B cell (primary cell): ENCODE results near the gene ASB18. TPM values are rescaled to one million over a fixed set of nuclear protein-coding genes. Genes with fewer than 3 reads are reported as not detected.

ENCODE experiments used
- ATAC-seq: fragments of 200-7000 bp; cut with Tn5 transposase; one replicate; pipeline ENCODE4 v1.10.0; 2021; ENCODE audit warnings: low read depth, mild to moderate bottlenecking, moderate number of reproducible peaks, moderate library complexity
- CTCF ChIA-PET: fragments of 350-600 bp; sonication (Branson Sonifier 250); formaldehyde crosslinking; loops from one replicate; lab custom pipeline; 2021; ENCODE audit warnings: antibody characterized with exemption, inconsistent platforms; lab: Charles Lee
- POLR2A ChIA-PET: fragments of 350-600 bp; sonication (Branson Sonifier 250); formaldehyde crosslinking; loops from one replicate; lab custom pipeline; 2021; ENCODE audit warnings: antibody characterized with exemption; lab: Charles Lee
- DNase-seq: peaks from one replicate; pipeline ENCODE4 v3.0.0; 2013
- H2AFZ ChIP-seq: 2 replicates; pipeline ENCODE4 v1.6.1; 2012; ENCODE audit warnings: mild to moderate bottlenecking, low read depth, low read length; ENCODE audit not compliant: insufficient read depth, poor library complexity, severe bottlenecking
- H3K27ac ChIP-seq, 2 donors: 1 replicate in 1 of 2; 2 replicates in 1 of 2; pipeline ENCODE4 v1.5.1; 2012 to 2013; ENCODE audit warnings: low read length in 2 of 2, mild to moderate bottlenecking in 2 of 2, moderate library complexity in 1 of 2
- H3K27me3 ChIP-seq, 4 experiments: fragments of 200-600 bp in 1 of 4; sonication (generic) in 1 of 4; replicated peaks in 1 of 4; 1 replicate in 2 of 4; 2 replicates in 2 of 4; pipeline versions ENCODE4 v1.6.1 to v1.7.0; 2013 to 2016; ENCODE audit warnings: low read length in 3 of 4, mild to moderate bottlenecking in 2 of 4, mixed read lengths in 1 of 4, moderate library complexity in 1 of 4; ENCODE audit not compliant: insufficient read depth in 4 of 4, control insufficient read depth in 3 of 4; ENCODE audit errors: control extremely low read depth in 1 of 4
- H3K36me3 ChIP-seq, 2 experiments: replicated peaks in 1 of 2; 1 replicate in 1 of 2; 2 replicates in 1 of 2; pipeline versions ENCODE4 v1.6.1 to v1.7.1; 2013; ENCODE audit warnings: low read length in 1 of 2; ENCODE audit not compliant: insufficient read depth in 2 of 2, control insufficient read depth in 1 of 2; ENCODE audit errors: control extremely low read depth in 1 of 2, extremely low read depth in 1 of 2
- H3K4me1 ChIP-seq, 2 donors: fragments of 200-600 bp in 1 of 2; sonication (generic) in 1 of 2; 1 replicate in 1 of 2; 2 replicates in 1 of 2; pipeline versions ENCODE4 v1.5.1 to v1.6.1; 2013 to 2017; ENCODE audit warnings: low read length in 2 of 2; ENCODE audit not compliant: control insufficient read depth in 2 of 2, insufficient read depth in 2 of 2
- H3K4me2 ChIP-seq: replicated peaks from 2 replicates; pipeline ENCODE3; 2012; ENCODE audit warnings: mild to moderate bottlenecking, low read depth, low read length; ENCODE audit not compliant: poor library complexity, severe bottlenecking
- H3K4me3 ChIP-seq, 5 experiments: fragments of 200-600 bp in 1 of 5; sonication (generic) in 1 of 5; 1 replicate in 3 of 5; 2 replicates in 2 of 5; pipeline versions ENCODE4 v1.5.1 to v1.7.0; 2011 to 2016; ENCODE audit warnings: low read length in 4 of 5, mild to moderate bottlenecking in 4 of 5, low read depth in 2 of 5, control low read depth in 1 of 5, moderate library complexity in 1 of 5; ENCODE audit not compliant: insufficient read depth in 1 of 5; ENCODE audit errors: control extremely low read depth in 1 of 5, extremely low read depth in 1 of 5
- H3K79me2 ChIP-seq: fragments of 200-600 bp; sonication (generic); one replicate; pipeline ENCODE4 v1.6.0; 2016; ENCODE audit warnings: low read length; ENCODE audit not compliant: control insufficient read depth, insufficient read depth
- H3K9ac ChIP-seq: fragments of 200-600 bp; sonication (generic); 2 replicates; pipeline ENCODE4 v1.6.1; 2017; ENCODE audit warnings: mild to moderate bottlenecking, low read length, moderate library complexity
- H3K9me3 ChIP-seq, 3 donors: one replicate each; pipeline versions ENCODE4 v1.6.1 to v1.7.1; 2013; ENCODE audit warnings: low read length in 2 of 3; ENCODE audit not compliant: control insufficient read depth in 2 of 3, insufficient read depth in 1 of 3; ENCODE audit errors: control extremely low read depth in 1 of 3
- H4K20me1 ChIP-seq: 2 replicates; pipeline ENCODE4 v1.6.0; 2012; ENCODE audit warnings: mild to moderate bottlenecking, low read length; ENCODE audit not compliant: insufficient read depth, control insufficient read depth, poor library complexity, severe bottlenecking
- H3K27ac Mint-ChIP-seq: one replicate; pipeline ENCODE4 v1.8.0; 2021; ENCODE audit warnings: mixed read lengths
- H3K27me3 Mint-ChIP-seq: one replicate; pipeline ENCODE4 v1.8.0; 2021; ENCODE audit warnings: mixed read lengths
- H3K4me1 Mint-ChIP-seq: one replicate; pipeline ENCODE4 v1.8.0; 2021; ENCODE audit warnings: mixed read lengths
- H3K4me3 Mint-ChIP-seq: one replicate; pipeline ENCODE4 v1.8.0; 2021; ENCODE audit warnings: mixed read lengths
- H3K9me3 Mint-ChIP-seq: one replicate; pipeline ENCODE4 v1.8.0; 2022; ENCODE audit warnings: mixed read lengths; ENCODE audit not compliant: insufficient read depth
- EZH2 ChIP-seq: IDR thresholded peaks from 2 replicates; pipeline ENCODE4 v1.6.1; 2012; ENCODE audit warnings: borderline replicate concordance, low read depth, mild to moderate bottlenecking, moderate library complexity, low read length; ENCODE audit not compliant: insufficient read depth, poor library complexity, severe bottlenecking
- WGBS: methylation state at CpG from one replicate; pipeline ENCODE4 v1.1.5; 2013; ENCODE audit warnings: missing lambda C conversion rate; ENCODE audit not compliant: insufficient coverage; 5-methylcytosine and 5-hydroxymethylcytosine counted together
- intact Hi-C: fragments of 100-400 bp; cut with micrococcal nuclease; formaldehyde crosslinking; loops from one replicate; pipeline ENCODE4 v1.10.0; 2022
- polyA plus RNA-seq: library from polyadenylated mRNA; depleted of rRNA; stranded (reverse); fragments of >200 nt; gene quantifications from 2 replicates; pipeline ENCODE4 v1.2.3, GENCODE V29; 2012
- total RNA-seq, 2 donors: library from RNA; stranded (reverse); fragments of 120-200 nt in 1 of 2; gene quantifications; 1 replicate in 1 of 2; 2 replicates in 1 of 2; pipeline versions ENCODE4 v1.2.3 to v1.2.4, GENCODE V29; 2013 to 2022
- TF ChIP-seq, protein P1 (sequence below): fragments of 200-600 bp; IDR thresholded peaks from one replicate; pipeline ENCODE4 v1.8.0; 2022; ENCODE audit warnings: antibody characterized with exemption, mild to moderate bottlenecking

Gene ASB18
- total and polyA plus RNA-seq, 2 donors (not counting 1 experiment from before 2014, with no cell fraction given) = not detected

DNA sequence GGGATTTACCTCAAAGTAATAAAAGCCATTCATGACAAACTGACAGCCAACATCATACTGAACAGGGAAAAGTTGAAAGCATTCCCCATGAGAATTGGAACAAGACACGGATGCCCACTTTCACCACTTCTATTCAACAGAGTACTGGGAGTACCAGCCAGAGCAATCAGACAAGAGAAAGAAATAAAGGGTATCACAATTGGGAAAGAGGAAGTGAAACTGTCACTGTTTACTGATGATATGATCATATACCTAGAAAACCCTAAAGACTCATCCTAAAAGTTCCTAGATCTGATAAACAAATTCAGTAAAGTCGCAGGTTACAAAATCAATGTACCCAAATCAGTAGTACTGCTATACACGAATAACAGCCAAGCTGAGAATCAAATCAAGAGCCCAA lies 17.2 kb upstream of the ASB18 start:
- CTCF ChIA-PET = no interaction called here

DNA sequence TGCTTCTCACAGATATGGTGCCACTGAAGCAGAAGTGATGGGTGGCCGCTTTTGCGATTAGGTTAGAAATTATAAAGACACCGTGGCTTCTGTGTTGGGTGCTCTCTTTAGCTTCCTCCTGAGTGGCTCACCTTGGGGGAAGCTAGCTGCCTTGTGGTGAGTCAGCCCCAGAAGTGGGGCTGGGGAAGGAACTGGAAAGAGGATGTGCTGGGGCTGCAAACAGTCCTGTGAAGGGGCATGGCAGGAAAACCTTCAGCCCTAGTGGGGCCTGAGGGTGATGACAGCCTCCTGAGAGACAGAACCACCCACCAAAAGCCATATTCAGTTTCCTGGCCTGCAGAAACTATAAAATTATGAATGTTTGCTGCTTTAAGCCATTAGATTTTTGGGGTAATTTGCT lies 8.9 kb upstream of the ASB18 start:
- Mint-ChIP-seq H3K4me1 (no peaks in the 10 kb centered on the region), H3K4me3 (no peak overlapping the region), H3K27me3 (peaks cover 16% of the 10 kb centered on the region), H3K9me3 (peaks cover 12% of the 10 kb centered on the region), H3K27ac (no peak overlapping the region)
- TF ChIP-seq, protein P1, sequence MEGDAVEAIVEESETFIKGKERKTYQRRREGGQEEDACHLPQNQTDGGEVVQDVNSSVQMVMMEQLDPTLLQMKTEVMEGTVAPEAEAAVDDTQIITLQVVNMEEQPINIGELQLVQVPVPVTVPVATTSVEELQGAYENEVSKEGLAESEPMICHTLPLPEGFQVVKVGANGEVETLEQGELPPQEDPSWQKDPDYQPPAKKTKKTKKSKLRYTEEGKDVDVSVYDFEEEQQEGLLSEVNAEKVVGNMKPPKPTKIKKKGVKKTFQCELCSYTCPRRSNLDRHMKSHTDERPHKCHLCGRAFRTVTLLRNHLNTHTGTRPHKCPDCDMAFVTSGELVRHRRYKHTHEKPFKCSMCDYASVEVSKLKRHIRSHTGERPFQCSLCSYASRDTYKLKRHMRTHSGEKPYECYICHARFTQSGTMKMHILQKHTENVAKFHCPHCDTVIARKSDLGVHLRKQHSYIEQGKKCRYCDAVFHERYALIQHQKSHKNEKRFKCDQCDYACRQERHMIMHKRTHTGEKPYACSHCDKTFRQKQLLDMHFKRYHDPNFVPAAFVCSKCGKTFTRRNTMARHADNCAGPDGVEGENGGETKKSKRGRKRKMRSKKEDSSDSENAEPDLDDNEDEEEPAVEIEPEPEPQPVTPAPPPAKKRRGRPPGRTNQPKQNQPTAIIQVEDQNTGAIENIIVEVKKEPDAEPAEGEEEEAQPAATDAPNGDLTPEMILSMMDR = no peak
- no peak for TF ChIP-seq EZH2
- WGBS = 68% methylated on average over 3 of the region's 3 CpGs
- H3K36me3 ChIP-seq = no peaks in the 10 kb centered on the region
- ChIA-PET POLR2A (no interaction called here), CTCF (no interaction called here)
- H3K27ac ChIP-seq = no peak overlapping the region
- H3K4me3 ChIP-seq = no peak overlapping the region
- no peak overlapping the region for H2AFZ ChIP-seq
- ATAC-seq (no peak), DNase-seq (no peak)
- H3K27me3 ChIP-seq = no peaks in the 10 kb centered on the region
- H3K9ac ChIP-seq = no peak overlapping the region
- no peaks in the 10 kb centered on the region for H3K79me2 ChIP-seq
- H3K4me1 ChIP-seq = no peaks in the 10 kb centered on the region
- H3K9me3 ChIP-seq = peaks cover 1 to 26% (median 12%) of the 10 kb centered on the region in 3 donors
- H4K20me1 ChIP-seq = no peaks in the 10 kb centered on the region
- no peak overlapping the region for H3K4me2 ChIP-seq
- intact Hi-C loops = no loop called here

More for the DNA sequence above, 17.2 kb upstream of the ASB18 start:
- intact Hi-C loops = no loop called here
- no peak overlapping the region for H3K9ac ChIP-seq
- 83% methylated on average over 2 of the region's 3 CpGs for WGBS
- Mint-ChIP-seq H3K4me1 (no peaks in the 10 kb centered on the region), H3K27ac (no peak overlapping the region), H3K4me3 (no peak overlapping the region), H3K9me3 (peaks cover 13% of the 10 kb centered on the region), H3K27me3 (peaks cover 3% of the 10 kb centered on the region)
- TF ChIP-seq, protein P1 = no peak
- TF ChIP-seq EZH2 = no peak
- POLR2A ChIA-PET = no interaction called here
- no peaks in the 10 kb centered on the region for H3K79me2 ChIP-seq
- ATAC-seq (no peak), DNase-seq (no peak)
- no peaks in the 10 kb centered on the region for H3K4me1 ChIP-seq
- H3K27me3 ChIP-seq = no peaks in the 10 kb centered on the region
- no peak overlapping the region for H3K4me3 ChIP-seq
- H4K20me1 ChIP-seq = no peaks in the 10 kb centered on the region
- peaks cover 2 to 11% (median 5%) of the 10 kb centered on the region in 3 donors for H3K9me3 ChIP-seq
- no peak overlapping the region for H3K27ac ChIP-seq
- H3K36me3 ChIP-seq = no peaks in the 10 kb centered on the region
- H3K4me2 ChIP-seq = no peak overlapping the region
- no peak overlapping the region for H2AFZ ChIP-seq
